Stimulated activated naive B cell treated with anti-CD40 and anti-IgM and Interleukin-4, amounts not matched to agents 10 μg/mL and 1 μg/mL and 100 μg/mL, for 72 hours (primary cell): ENCODE measurements around the gene C12orf56.

ENCODE experiments used
- ATAC-seq, 2 donors: fragments of 150-1000 bp; cut with Tn5 transposase; replicated peaks; 2 replicates each; pipeline ENCODE4 v1.10.0; 2021; ENCODE audit warnings: moderate library complexity in 1 of 2
- DNase-seq: peaks from one replicate; pipeline ENCODE4 v3.0.0; 2021
- H3K27ac Mint-ChIP-seq: one replicate; pipeline ENCODE4 v1.8.0; 2022; ENCODE audit warnings: mild to moderate bottlenecking, mixed read lengths
- H3K27me3 Mint-ChIP-seq, 2 donors: one replicate each; pipeline ENCODE4 v1.8.0; 2022; ENCODE audit warnings: mixed read lengths in 2 of 2
- H3K36me3 Mint-ChIP-seq, 2 donors: one replicate each; pipeline ENCODE4 v1.8.0; 2022; ENCODE audit warnings: mixed read lengths in 2 of 2, mild to moderate bottlenecking in 1 of 2
- H3K4me1 Mint-ChIP-seq, 2 donors: one replicate each; pipeline ENCODE4 v1.8.0; 2022; ENCODE audit warnings: mixed read lengths in 2 of 2, mild to moderate bottlenecking in 1 of 2
- H3K4me3 Mint-ChIP-seq, 2 donors: one replicate each; pipeline ENCODE4 v1.8.0; 2022; ENCODE audit warnings: mild to moderate bottlenecking in 2 of 2, mixed read lengths in 2 of 2, moderate library complexity in 1 of 2
- H3K9me3 Mint-ChIP-seq, 2 donors: one replicate each; pipeline ENCODE4 v1.8.0; 2022; ENCODE audit warnings: mixed read lengths in 2 of 2, mild to moderate bottlenecking in 1 of 2

C12orf56 gene

DNA sequence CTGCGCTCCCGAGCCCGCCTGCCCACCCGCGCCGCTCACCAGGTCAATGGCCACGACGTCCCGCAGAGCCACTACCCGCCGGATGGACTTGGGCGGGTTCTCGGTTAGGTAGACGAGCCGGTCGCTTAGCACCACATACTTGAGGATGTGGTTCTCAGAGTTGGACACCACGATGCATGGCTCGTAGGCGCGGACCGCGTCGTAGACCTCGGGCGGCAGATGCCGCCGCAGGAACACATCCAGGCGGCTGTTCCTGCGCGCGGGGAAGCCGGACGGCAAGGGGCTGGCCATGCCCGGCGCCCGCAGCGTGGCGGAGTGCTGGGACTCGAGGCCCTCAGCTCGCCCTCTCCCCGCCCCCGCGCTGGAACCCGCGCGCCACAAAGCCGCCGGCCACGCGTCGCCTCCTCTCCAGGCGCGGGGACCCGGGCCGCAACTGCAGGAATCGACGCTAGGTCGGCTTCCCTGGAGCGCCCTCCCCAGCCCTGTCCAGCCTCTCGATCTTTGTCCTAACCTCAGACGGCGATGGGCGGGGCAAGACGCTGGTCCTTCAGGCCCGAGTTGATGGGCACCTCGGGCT lies at the start of gene C12orf56:
Gene C12orf56, minus strand, starts transcription at position 484 of the 577 bp plus-strand sequence. Its CDS starts 193 bp downstream, at position 291.
- peaks cover 6 to 7% of the 10 kb centered on the region in 2 donors for H3K4me1 Mint-ChIP-seq
- H3K9me3 Mint-ChIP-seq = no peaks in the 10 kb centered on the region
- H3K4me3 Mint-ChIP-seq = peak within 1 kb of the TSS; percentile 63 to 68
- DNase-seq = no peak
- H3K36me3 Mint-ChIP-seq = no peaks in the 10 kb centered on the region
- H3K27me3 Mint-ChIP-seq = peaks cover 34 to 52% of the 10 kb centered on the region in 2 donors
- H3K27ac Mint-ChIP-seq = peak within 1 kb of the TSS; percentile 20
- peak; percentile 39 to 50 for ATAC-seq

DNA sequence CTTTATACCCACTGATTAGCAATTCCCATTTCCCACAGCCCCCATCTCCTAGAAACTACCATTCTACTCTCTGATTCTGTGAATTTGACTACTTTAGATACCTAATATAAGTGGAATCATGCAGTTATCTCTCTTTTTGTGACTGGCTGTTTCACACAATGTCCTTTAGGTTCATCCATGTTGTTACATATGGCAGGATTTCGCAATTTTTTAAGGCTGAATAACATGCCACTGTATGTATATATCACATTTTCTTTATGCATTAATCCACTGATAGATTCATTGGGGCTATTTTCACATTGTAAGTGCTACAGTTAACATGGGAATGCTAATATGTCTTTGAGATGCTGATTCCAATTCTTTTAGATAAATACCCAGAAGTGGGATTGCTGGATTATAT lies 49.5 kb upstream of the C12orf56 start:
- H3K4me3 Mint-ChIP-seq = no peak overlapping the region
- DNase-seq (no peak), ATAC-seq (no peak)
- no peaks in the 10 kb centered on the region for H3K9me3 Mint-ChIP-seq
- peaks cover 54 to 65% of the 10 kb centered on the region in 2 donors for H3K36me3 Mint-ChIP-seq
- H3K27ac Mint-ChIP-seq = no peak overlapping the region
- no peaks in the 10 kb centered on the region for H3K4me1 Mint-ChIP-seq
- H3K27me3 Mint-ChIP-seq = no peaks in the 10 kb centered on the region

DNA sequence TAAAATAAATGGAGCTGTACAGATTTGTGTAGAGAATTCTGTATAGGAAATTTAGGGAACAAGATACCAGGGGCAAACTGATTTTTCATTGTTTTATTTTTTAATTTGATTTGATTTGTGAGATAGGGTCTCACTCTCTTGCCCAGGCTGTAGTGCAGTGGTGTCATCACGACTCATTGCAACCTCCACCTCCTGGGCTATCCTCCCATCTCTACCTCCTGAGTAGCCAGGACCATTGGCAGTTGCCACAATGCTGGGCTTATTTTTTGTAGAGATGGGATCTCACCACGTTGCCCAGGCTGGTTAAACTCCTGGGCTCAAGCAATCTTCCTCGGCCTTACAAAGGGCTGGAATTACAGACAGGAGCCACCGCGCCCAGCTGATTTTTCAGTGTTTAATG lies 43.4 kb upstream of the C12orf56 start:
- DNase-seq = no peak
- ATAC-seq = no peak
- Mint-ChIP-seq H3K36me3 (peaks cover 54 to 69% of the 10 kb centered on the region in 2 donors), H3K27ac (no peak overlapping the region), H3K9me3 (no peaks in the 10 kb centered on the region), H3K4me3 (no peak overlapping the region), H3K27me3 (no peaks in the 10 kb centered on the region), H3K4me1 (no peaks in the 10 kb centered on the region)

GRCh38 chr12:64431791-64432190 lies 41.2 kb upstream of the C12orf56 start:
- Mint-ChIP-seq H3K36me3 (peaks cover 47 to 65% of the 10 kb centered on the region in 2 donors), H3K27ac (no peak overlapping the region), H3K27me3 (no peaks in the 10 kb centered on the region), H3K4me1 (no peaks in the 10 kb centered on the region), H3K9me3 (no peaks in the 10 kb centered on the region), H3K4me3 (no peak overlapping the region)
- no peak for ATAC-seq
- no peak for DNase-seq

DNA sequence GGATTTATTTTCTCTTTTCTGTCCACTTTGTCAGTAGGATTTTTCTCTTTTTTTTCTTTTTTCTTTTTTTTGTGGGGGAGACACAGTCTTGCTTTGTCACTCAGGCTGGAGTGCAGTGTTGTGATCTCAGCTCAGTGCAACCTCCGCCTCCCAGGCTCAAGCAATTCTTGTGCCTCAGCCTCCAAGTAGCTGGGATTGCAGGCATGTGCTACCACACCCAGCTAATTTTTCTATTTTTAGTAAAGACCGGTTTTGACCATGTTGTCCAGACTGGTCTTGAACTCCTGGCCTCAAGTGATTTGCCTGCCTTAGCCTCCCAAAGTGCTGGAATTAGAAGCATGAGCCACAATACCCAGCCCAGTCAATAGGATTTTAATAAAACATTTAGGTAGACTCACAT lies 40.3 kb upstream of the C12orf56 start:
- H3K4me1 Mint-ChIP-seq = no peaks in the 10 kb centered on the region
- H3K27ac Mint-ChIP-seq = no peak overlapping the region
- DNase-seq (no peak), ATAC-seq (no peak)
- H3K4me3 Mint-ChIP-seq = no peak overlapping the region
- peaks cover 44 to 64% of the 10 kb centered on the region in 2 donors for H3K36me3 Mint-ChIP-seq
- no peaks in the 10 kb centered on the region for H3K27me3 Mint-ChIP-seq
- no peaks in the 10 kb centered on the region for H3K9me3 Mint-ChIP-seq

- DNase-seq = no peak
- Mint-ChIP-seq H3K4me3 (no peak overlapping the region), H3K4me1 (no peaks in the 10 kb centered on the region), H3K9me3 (no peaks in the 10 kb centered on the region), H3K36me3 (peaks cover 42 to 67% of the 10 kb centered on the region in 2 donors), H3K27me3 (no peaks in the 10 kb centered on the region), H3K27ac (no peak overlapping the region)
- ATAC-seq = no peak
These were observed 38.4 kb upstream of the C12orf56 start for GRCh38 chr12:64428956-64429355.

DNA sequence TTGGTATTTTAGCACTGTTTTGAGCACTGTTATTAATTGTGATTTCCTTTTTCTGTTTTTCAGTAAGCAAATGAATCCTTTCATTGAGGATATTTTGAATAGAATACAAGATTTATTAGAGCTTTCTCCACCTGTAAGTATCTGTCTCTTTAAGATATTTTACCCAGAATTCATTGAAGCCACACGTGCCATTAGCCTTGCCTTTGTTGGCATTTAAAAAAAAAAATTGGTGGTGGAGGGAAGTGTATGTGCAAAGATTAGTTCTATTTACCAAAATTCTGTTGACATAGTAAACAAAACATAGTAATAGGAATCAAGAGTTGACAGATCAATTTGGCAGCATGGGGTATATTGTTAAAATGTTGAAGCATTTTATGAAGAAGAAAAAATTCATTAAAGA lies 37.4 kb upstream of the C12orf56 start:
- no peaks in the 10 kb centered on the region for H3K9me3 Mint-ChIP-seq
- H3K27me3 Mint-ChIP-seq = no peaks in the 10 kb centered on the region
- H3K27ac Mint-ChIP-seq = no peak overlapping the region
- ATAC-seq (no peak), DNase-seq (no peak)
- H3K4me1 Mint-ChIP-seq = no peaks in the 10 kb centered on the region
- H3K4me3 Mint-ChIP-seq = no peak overlapping the region
- peaks cover 39 to 72% of the 10 kb centered on the region in 2 donors for H3K36me3 Mint-ChIP-seq

GRCh38 chr12:64419696-64420095 lies 29.1 kb upstream of the C12orf56 start:
- no peak overlapping the region for H3K27ac Mint-ChIP-seq

DNA sequence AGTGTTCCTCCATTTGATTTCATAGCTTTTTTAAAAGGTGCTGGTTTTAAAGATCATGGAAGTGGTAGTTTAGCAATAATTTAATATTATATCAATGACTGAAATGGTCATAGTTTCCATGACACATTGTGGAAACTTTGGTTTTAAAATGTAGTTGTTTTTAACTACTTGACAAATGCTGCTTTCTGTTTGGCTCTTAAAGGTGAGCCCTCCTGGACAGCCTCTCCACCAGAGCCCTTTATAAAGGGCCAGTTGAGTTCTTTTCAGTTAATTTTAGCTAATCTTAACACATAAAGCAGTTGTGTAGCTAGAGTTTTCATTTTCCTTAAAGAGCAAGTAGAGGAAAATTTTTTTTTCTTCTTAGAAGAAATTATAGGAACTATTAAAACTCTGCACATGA lies 27.7 kb upstream of the C12orf56 start:
- peak; percentile 29 to 60 for ATAC-seq
- no peak for DNase-seq
- Mint-ChIP-seq H3K36me3 (peaks cover 34 to 37% of the 10 kb centered on the region in 2 donors), H3K4me1 (no peaks in the 10 kb centered on the region), H3K4me3 (no peak overlapping the region), H3K9me3 (no peaks in the 10 kb centered on the region), H3K27me3 (no peaks in the 10 kb centered on the region), H3K27ac (no peak overlapping the region)

More at GRCh38 chr12:64419696-64420095, 29.1 kb upstream of the C12orf56 start:
- Mint-ChIP-seq H3K4me1 (no peaks in the 10 kb centered on the region), H3K36me3 (peaks cover 36 to 48% of the 10 kb centered on the region in 2 donors), H3K4me3 (no peak overlapping the region), H3K27me3 (no peaks in the 10 kb centered on the region), H3K9me3 (no peaks in the 10 kb centered on the region)
- no peak for DNase-seq
- no peak for ATAC-seq

GRCh38 chr12:64413884-64414283 lies 23.3 kb upstream of the C12orf56 start:
- no peak for DNase-seq
- no peaks in the 10 kb centered on the region for H3K4me1 Mint-ChIP-seq
- no peak for ATAC-seq
- peaks cover 32 to 37% of the 10 kb centered on the region in 2 donors for H3K36me3 Mint-ChIP-seq
- H3K27me3 Mint-ChIP-seq = no peaks in the 10 kb centered on the region
- H3K9me3 Mint-ChIP-seq = no peaks in the 10 kb centered on the region
- no peak overlapping the region for H3K4me3 Mint-ChIP-seq
- no peak overlapping the region for H3K27ac Mint-ChIP-seq

GRCh38 chr12:64412459-64412858 lies 21.9 kb upstream of the C12orf56 start:
- ATAC-seq (no peak), DNase-seq (no peak)
- no peaks in the 10 kb centered on the region for H3K9me3 Mint-ChIP-seq
- H3K27me3 Mint-ChIP-seq = no peaks in the 10 kb centered on the region
- no peak overlapping the region for H3K4me3 Mint-ChIP-seq
- no peak overlapping the region for H3K27ac Mint-ChIP-seq
- H3K36me3 Mint-ChIP-seq = peaks cover 29 to 31% of the 10 kb centered on the region in 2 donors
- H3K4me1 Mint-ChIP-seq = peaks cover 1 to 8% of the 10 kb centered on the region in 2 donors

GRCh38 chr12:64411427-64411826 lies 20.9 kb upstream of the C12orf56 start:
- H3K36me3 Mint-ChIP-seq = peaks cover 23 to 27% of the 10 kb centered on the region in 2 donors
- H3K9me3 Mint-ChIP-seq = no peaks in the 10 kb centered on the region

DNA sequence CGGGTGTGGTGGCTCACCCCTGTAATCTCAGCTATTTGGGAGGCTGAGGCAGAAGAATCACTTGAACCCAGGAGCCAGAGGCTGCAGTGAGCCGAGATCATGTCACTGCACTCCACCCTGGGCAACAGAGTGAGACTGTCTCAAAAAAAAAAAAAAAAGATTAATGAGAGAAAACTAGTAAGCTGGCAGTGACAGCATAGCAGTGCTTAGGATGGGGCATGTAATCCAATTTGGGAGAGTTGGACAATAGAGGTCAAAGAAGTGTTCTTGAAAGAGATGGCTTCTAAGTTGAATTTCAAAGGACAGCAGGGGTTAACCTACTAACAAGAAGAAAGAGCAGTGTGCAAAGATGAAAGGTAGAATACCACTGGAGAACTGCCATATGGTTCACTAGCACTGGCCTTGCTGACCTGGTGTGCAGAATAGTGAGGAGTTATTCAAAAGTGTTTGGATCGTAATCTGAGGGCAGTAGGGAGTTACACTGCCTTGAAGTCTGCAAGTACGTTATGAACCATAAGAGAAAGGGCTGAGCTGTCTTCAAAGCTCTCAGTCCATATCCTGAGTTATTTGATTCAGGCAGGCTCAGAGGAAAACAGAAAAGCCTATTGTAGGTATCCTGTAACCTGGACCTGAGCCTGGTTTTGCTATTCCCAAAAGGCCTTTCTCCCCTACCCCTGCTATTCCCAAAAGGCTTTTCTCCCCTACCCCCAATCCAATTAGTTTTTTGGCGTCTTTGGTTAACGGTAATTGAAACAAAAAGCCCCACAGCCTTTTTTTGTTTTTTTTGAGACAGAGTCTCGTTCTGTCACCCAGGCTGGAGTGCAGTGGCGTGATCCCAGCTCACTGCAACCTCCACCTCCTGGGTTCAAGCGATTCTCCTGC lies 17.0 kb upstream of the C12orf56 start:
- H3K36me3 Mint-ChIP-seq = peaks cover 12 to 15% of the 10 kb centered on the region in 2 donors
- peak overlapping the region; percentile 14 for H3K27ac Mint-ChIP-seq
- H3K4me1 Mint-ChIP-seq = peaks cover 8 to 26% of the 10 kb centered on the region in 2 donors
- H3K9me3 Mint-ChIP-seq = no peaks in the 10 kb centered on the region
- H3K27me3 Mint-ChIP-seq = no peaks in the 10 kb centered on the region
- no peak overlapping the region for H3K4me3 Mint-ChIP-seq
- DNase-seq = no peak
- ATAC-seq = no peak

More at GRCh38 chr12:64411427-64411826, 20.9 kb upstream of the C12orf56 start:
- Mint-ChIP-seq H3K27ac (no peak overlapping the region), H3K4me1 (peaks cover 2 to 17% of the 10 kb centered on the region in 2 donors), H3K4me3 (no peak overlapping the region), H3K27me3 (no peaks in the 10 kb centered on the region)
- ATAC-seq = no peak
- DNase-seq = no peak

- Mint-ChIP-seq H3K36me3 (peaks cover 4% of the 10 kb centered on the region in 2 donors), H3K4me3 (peak overlapping the region; percentile 99 to 100), H3K27me3 (peaks cover 0 to 8% of the 10 kb centered on the region in 2 donors), H3K4me1 (peaks cover 8 to 26% of the 10 kb centered on the region in 2 donors), H3K27ac (peak overlapping the region; percentile 100), H3K9me3 (no peaks in the 10 kb centered on the region)
- ATAC-seq (peak; percentile 30 to 68), DNase-seq (peak; percentile 33)
These were observed 14.1 kb upstream of the C12orf56 start for GRCh38 chr12:64404470-64405256.
